NCI-H146 (cell line): ENCODE data around the gene ARPC4.
"Not testable (repeated sequence)": the region's sequence is repeated elsewhere in the genome, so short reads cannot be mapped to it uniquely, and the experiment has no call there.

Source experiments
- DNase-seq: peaks from one replicate; lab custom pipeline; 2025; lab: John Stamatoyannopoulos, UW

ARPC4 gene

DNA sequence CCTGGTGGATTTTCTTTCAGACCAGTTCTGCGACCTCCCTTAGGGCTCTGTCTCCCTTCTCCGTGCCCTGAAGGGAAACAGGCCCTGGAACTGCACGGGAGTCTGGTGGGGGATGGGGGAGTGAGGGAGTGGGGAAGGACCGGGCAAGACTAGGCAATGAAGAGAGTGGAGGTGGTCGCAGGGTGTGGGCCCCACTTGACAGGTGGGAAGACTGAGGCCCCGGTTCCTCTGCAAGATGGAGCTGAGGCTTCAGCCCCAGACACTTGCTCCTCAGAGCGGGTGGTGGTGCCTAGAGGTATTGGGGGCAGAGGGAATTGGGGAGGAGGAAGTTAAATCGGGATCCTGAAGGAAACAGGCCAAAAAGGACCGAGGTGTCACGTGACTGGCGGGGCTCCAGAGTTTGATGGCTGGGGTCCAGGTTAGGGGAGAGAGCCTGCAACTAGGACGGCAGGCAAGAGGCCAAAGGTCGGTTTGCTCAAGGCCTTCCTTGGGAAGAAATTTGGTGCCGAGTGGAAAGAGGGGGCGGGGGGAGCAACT is 22.5 kb upstream of the ARPC4 start:
- no peak for DNase-seq

DNA sequence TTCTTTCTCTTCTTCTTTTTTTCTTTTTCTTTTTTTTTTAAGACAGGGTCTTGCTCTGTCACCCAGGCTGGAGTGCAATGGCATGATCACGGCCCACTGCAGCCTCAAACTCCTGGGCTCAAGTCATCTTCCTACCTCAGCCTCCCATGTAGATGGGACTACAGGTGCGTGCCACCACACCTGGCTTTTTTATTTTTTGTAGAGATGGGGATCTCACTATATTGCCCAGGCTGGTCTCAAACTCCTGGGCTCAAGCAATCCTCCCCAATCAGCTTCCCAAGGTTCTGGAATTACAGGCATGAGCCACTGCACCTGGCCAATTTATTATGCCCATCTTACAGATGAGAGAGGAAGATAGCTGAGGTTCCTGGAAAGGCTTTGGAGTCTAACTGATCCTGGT is 21.9 kb upstream of the ARPC4 start:
- not testable (repeated sequence) for DNase-seq

DNA sequence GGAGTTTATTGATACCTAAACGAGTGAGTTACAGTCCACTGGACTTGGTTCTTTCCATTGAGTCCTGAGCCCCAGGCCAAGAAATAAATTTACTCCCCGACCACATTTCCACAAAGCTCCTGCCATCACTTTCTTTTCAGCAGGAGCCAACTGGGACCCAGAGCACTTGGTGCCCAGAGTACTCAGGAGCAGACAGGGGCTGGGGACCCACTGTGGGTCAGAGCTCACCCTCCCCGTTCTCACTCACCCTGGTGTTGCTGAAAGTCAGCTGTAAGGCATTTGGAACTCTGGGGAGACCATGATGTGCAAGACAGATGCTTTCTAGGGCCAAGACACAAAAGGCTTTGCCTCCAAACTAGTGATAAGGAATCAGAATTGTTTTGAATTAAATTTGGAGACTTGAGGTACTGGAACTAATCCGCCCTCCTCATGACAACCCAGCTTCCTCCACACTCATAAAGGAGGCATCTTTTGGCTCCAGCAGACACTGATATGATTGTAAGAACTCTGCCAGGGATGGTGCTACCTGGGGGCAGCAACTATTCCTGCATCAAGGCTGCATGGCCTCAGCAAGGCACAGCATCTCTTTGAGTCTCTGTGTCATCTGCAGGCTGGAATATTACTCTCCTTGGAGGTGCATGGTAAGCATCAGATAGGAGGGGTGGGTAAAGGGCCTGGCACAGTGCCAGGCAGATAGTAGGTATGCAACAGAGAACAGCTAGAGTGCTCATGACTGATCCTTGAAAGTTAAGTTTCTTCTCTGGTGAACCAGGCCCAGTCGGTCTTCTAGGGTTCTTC is 15.8 kb upstream of the ARPC4 start:
- DNase-seq, result no peak

DNA sequence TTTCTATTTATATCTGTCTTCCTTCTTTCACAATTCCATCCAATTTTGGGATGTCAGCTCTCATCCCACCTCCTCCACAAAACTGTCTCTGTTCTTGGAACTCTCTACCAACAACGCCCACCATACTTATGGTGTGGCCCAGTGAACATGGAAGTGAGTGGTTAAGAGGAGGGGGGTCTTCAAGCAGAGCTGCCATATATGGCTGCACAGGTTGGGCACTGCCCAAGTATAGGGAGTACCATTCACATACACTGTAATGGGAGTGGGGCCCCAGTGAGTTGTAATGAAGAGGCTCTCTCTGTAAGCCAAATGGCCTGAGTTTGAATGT is 15.2 kb upstream of the ARPC4 start:
- DNase-seq, result no peak

DNA sequence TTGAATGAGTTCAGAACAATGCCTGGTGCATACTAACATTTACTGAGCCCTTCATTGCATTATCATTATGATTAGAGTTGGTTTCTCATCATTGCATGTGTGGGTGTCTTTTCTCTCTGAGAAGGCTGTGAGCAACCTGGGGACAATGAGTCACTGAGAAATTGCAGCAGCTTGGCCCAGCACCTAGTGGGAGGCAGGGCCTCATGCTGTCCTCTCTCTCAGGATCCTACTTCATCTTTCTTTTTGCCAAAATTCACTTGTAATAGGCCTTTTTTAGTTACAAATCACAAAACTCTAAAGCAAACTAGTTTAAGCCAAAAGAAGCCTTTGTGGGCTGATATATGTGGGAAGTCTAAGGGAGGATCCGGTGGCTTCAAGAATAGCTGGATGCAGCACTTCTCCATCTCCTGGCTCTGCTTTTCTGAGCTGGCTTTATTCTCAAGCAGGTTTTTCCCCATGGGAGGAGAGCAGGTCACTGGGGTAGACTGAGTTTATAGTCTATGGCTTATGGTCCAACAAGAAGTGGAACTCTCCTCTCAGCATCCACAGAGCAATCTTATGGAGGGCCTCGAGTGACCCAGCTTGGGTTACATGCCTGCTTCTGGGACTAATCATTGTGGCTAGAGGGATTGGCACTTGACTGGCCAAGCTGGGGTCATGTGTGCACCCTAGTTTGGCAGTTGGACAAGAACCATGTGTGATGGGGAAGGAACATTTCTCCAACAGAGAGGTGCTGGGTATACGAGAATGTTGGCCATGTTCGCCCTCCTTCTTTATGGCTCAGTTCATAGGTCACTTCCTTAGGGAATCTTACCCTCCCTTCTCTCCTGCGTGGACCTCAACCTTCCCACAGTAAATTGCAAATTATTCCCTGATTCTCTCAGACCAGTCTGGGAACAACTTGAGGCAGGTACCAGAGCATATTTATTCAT is 14.5 kb upstream of the ARPC4 start:
- DNase-seq, result no peak

DNA sequence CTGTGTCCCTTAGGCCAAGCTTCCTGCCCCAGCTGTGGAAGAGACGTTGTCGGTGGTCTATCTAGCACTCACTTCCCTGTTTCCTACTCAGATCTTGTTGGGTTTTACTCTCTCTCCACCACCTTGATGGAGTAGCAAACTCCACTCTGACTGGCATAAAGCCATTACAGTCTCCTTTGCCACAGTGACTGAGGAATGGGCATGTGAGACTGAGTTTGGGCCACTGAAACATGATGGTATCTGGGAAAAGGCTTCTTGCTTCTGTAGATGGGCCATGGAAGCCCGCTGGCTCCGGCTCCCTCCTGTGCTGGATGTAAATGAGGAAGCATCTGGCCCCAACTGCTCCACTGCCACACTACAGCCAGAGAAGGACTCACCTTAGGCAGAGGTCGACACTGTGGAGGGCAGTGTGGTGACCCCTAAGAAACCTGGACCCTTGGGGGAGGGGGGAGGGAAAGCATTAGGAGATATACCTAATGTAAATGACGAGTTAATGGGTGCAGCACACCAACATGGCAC is 13.7 kb upstream of the ARPC4 start:
- DNase-seq, result no peak

DNA sequence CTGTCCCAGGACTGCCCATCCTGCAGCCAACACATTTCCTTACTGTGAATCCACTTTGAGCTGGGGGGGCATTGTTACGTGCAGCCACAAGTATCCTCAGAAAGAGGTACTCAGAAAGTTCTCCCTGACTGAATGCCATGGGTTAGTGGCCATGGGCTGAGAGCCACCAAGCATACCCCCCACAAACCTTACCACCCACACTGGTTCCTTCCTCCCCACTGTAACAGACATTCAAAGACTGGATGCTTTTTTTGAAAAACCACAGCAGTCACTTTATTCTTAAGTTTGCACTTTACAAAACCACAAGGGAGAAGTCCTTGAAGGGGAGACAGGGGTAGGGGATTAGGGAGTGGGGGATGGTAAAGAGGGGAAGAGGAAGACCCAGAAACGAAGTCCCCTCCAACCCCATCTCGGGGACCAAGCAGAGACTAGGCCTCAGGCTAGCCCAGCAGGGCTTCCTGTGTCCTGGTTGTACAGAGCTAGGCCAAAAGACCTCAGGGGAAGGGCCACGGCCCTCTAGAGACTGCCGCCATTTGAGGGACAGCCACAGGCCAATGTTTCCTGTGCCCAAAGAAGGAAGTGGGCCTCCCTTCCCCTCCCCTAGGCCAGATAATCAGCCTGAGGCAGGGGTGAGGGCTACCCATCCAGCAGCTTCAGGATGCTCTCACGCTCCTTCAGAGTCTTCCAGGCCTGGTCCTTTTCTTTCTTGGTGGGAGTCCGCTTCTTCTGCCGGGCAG is 13.0 kb upstream of the ARPC4 start:
- no peak for DNase-seq

DNA sequence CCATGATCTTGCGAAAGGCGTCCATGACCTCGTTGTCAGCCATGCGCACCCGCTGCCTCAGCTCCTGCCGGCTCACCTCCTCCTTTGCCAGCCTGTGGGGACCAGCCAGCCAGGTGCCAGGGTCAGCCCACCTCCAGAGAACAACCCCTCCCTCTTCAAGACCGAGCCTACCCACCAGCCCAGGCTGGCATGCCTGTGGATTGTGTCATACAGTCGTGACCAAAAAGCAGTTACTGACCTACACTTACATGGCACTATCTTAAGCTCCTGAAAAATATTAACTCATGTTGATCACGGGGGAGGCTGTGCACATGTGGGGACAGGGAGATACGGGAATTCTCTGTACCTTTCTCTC is 12.4 kb upstream of the ARPC4 start:
- DNase-seq, result no peak

DNA sequence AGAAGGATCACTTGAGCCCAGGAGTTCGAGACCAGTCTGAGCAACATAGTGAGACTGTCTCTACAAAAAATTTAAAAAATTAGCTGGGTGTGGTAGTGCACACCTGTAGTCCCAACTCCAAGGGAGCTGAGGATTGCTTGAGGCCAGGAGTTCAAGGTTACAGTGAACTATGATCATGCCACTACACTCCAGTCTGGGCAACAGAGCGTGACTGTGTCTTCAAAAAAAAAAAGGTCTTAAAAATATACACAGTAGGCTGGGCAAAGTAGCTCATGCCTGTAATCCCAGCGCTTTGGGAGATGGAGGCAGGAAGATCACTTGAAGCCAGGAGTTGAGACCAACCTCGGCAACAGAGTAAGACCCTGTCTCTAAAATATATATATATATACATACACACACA is 12.0 kb upstream of the ARPC4 start:
- no peak for DNase-seq

DNA sequence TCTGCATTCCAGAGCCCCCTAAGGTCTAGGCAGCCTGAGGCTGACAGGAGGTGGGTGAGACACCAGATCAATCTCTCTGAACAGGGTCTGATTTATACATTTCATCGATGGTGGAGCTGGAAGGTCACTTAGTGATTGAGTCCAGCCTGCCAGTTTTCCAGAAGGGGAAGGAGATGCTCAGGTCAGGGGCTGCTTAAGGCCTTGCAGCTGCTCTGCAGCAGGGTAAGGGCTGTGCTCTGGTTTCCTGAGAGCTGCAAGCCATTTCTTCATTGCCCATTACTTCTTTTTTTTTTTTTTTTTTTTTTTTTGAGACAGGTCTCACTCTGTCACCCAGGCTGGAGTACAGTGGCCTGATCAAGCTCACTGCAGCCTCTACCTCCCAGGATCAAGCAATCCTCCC is 11.3 kb upstream of the ARPC4 start:
- DNase-seq, result no peak

DNA sequence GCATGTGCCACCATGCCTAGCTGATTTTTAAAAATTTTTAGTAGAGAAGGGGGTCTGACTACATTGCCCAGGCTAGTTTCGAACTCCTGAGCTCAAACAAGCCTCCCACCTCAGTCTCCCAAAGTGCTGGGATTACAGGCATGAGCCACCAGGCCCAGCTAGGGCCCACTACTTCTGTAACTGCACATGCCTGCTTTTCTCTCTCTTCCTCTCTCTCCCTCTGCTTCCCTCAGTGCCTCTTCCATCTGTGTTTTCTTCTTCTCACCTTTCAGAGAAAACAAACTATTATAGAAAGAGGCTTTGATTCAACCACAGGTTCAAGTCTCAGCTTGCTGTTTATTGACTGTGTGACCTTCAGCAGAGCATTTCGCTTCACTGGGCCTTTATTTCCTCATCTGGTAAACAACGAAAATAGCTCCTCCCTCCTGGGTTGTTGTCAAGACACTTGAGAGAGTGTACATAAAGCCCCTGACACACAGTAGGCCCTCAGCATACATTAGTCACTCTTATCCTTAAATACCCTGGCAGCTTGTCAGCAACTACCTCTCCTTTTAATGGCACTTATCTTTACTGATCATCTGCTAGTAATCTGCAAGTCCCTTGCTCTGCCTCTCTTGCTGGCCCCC is 10.8 kb upstream of the ARPC4 start:
- DNase-seq, result no peak

DNA sequence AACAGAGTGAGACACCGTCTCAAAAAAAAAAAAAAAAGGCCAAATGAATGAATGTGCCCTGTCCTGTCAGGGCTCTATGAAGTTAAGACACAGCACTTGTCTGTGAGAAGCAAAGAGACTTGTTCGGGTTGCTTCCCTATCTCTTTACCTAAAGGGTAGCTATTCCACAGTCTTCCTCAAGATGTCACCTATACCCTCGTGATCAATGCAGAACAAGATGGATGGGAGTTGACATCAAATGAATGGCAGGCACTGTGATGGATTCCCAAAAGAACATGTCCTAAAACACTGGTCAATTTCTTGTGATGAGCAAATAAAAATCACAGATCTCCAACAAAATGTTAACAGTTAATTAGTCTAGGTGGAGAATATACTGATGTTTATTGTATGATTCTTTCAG is 10.1 kb upstream of the ARPC4 start:
- no peak for DNase-seq

DNA sequence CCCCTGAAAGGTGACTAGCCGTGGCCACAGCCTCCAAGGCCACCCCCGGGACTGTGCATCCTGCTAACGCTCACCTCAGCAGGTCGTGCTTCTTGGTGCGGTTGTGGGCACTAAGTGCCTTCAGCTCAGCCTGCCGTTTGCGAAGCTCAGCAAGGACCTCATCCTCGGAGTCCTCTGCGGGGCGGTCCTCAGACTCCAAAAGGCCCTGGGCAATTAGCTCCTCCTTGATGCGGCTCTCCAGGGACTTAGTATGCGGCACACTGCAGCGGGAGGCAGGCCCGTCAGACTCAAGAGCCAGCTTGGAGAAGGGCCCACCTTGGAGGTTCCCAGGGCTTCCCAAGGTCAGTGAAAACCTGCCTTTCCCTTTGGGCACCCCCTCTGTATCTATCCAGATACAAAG is 8.9 kb upstream of the ARPC4 start:
- no peak for DNase-seq

DNA sequence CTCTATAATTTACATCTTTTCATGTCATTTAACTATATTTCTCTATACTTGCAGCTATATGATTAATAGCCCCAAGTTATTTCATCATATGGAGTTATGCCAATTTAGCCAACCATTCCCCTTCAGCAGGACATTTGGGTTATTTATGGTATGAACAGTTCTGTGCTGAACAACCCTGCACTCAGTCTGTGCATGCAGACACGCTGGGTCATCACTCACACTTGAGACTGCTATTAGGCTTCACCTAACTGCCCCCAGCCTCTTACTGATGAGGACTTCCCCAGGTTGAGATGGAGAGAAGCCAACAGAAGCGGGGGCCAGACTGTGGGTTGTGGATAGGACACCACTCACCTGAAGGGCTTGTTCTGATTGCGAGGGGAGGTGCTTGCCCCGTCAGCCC is 7.9 kb upstream of the ARPC4 start:
- DNase-seq, result no peak

DNA sequence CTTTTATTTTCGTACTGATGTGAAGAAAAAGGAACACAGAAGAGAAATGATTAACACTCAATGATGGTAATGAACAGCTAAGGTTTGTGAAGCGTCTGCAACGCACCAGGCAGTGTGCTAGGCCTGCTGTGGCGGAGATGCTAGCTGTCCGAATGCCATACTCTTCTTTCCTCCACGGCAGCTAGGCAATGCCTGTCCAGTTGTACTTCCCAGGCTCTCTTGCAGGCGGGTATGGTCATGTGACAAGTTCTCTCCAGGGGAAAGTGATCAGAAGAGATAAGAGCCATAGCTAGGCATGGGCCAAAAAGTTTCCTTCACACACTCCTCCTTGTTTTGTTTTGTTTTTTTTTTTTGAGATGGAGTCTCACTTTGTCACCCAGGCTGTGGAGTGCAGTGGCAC is 7.3 kb upstream of the ARPC4 start:
- no peak for DNase-seq

DNA sequence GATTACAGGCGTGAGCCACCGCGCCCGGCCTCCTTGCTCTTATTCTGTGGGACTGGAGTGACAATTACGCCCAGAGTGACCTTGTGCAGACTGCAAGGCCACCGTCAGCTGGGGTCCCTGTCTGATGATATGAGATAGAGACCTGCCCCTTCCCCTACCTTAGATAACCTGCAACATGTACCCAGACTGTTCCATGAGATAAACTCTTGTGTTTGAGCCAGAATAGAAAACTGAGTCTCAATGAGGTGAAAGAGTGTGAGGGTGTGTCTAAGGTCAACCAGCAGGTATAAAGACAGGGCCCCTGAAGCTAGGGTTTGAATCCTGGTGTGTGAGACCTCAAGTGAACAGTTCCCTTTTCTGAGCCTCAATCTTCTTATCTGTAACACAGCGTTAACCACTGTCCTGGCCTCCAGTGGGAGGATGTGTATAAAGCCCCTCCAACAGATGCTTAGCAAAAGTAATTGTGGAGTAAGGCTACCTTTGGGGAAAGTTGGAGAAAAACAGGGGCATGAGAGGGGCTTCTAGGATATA is 6.6 kb upstream of the ARPC4 start:
- DNase-seq, result no peak

DNA sequence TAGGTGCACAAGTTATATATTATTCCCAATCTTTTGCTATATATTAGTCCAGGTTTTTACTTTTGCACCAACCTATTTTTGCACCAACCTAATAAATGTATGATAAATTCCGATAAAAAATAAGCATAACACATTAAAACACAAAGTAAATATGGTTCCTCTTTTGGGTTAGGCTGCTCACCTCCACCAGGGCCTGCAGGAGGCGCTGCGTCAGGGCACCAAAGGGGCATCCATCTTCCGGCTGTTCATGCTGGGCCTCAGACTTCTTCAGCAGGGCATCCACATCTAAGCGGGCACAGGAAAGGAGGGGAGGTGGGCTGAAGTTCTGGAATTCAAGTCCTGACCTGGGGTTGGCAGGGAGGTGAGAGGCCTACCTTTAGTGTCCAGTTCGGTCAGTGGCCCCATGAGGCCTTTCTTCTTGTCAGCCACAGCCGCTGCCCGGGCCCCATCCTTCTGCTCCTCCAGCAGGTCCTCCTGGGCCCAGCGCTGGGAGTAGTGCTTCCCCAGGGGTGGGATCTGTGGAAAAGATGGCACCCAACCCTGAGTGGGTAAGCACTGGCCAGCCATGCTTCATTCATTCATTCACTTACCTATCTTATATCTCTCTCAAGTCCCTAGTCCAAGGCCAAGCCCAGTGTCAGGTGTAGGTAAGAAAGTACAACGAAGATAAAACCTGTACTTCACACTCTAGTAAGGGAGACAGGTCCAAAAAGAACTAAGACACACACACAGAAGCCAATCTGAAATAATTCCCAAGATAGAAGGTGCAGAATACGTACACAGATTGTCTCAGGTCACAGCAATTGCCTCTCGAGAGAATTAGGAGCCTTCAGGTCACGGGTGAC is 5.8 kb upstream of the ARPC4 start:
- DNase-seq, result no peak

DNA sequence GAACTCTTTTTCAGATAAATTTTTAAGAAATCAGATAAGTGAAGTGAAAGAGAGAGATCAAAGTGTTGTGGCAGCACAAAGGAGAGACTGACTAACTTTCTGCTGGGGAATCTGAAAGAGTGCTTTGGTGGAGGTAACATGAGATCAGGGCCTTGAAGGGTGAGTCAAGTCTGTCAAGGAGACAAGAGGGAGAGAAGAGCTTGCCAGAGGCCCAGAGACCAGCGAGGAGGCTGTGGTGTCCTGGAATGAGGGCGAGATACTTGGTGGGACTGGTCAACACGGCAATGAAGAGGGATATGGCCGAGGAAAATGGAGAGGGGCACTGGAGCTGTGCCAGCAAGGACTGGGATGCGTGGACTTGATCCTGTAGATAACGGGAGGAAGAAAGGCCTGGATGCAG is 5.2 kb upstream of the ARPC4 start:
- DNase-seq, result no peak

DNA sequence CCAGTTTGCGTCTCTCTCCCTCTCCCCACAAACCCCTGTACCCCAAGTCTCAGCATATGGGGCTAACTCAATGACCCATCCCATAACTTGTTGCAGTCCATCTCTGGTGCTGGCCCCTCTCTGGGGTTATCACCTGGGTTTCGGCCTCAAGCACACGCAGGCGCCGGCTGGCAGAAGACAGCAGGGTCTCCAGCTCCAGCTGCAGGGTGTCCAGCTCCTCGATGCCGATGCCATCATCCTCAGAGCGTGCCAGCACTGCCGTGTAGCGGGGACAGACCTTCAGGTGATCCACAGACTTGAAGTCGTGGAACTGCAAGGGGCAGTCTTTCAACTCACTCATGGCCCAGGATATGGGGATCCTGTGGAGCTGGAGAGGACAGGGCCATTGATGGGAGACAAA is 1.8 kb upstream of the ARPC4 start:
- DNase-seq, result no peak

DNA sequence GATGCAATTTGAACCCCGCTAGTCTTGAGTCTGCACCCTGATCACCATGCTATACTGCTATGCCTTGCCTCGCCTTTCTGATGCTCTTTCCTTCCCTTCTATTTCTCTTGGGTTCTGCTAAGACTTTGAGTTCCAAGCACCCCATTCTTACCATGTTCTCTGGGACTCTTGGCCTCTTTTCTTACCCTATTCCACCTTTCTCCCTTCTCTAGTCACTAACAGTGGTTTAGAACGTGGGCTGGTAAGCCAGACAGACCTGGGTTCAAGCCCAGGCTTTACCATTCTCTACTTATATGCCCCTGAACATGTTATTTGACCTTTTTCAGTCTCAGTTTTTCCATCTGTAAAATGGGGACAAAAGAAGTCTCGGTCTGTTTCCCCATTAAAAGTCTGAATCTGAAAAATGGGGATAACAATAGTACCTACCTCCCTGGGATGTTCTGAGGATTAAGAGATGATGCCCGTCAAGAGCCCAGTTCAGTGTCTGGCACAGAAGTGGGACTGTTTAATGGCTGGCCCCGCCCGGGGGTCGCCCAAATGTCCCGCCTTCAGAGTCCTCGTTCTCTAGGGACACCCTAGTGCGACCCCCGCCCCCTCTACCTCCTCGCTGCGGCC is 985 bp upstream of the ARPC4 start:
- DNase-seq, result no peak
